HEK293 (cell line): ENCODE data around the gene SPECC1L.

ENCODE experiments used
- BCL11B ChIP-seq: fragments of 450-650 bp; formaldehyde crosslinking; IDR thresholded peaks from 2 replicates; pipeline ENCODE4 v1.5.1; 2016; ENCODE audit warnings: low read depth, missing biosample characterization, missing genetic modification characterization
- GLIS2 ChIP-seq: fragments of 450-650 bp; formaldehyde crosslinking; IDR thresholded peaks from 2 replicates; pipeline ENCODE4 v1.5.1; 2016; ENCODE audit warnings: missing biosample characterization, missing genetic modification characterization
- HOXC10 ChIP-seq: sonication (generic); formaldehyde crosslinking; IDR thresholded peaks from 2 replicates; pipeline ENCODE4 v1.8.1; 2023; ENCODE audit warnings: mild to moderate bottlenecking, missing genetic modification reagents
- RBAK ChIP-seq: fragments of 450-650 bp; formaldehyde crosslinking; IDR thresholded peaks from 2 replicates; pipeline ENCODE4 v1.5.1; 2016; ENCODE audit warnings: missing biosample characterization, missing genetic modification characterization
- ZBTB20 ChIP-seq: fragments of 450-650 bp; formaldehyde crosslinking; IDR thresholded peaks from 2 replicates; pipeline ENCODE4 v1.5.1; 2016; ENCODE audit warnings: missing biosample characterization, missing genetic modification characterization
- ZEB2 ChIP-seq: fragments of 450-650 bp; formaldehyde crosslinking; IDR thresholded peaks from 2 replicates; pipeline ENCODE4 v1.5.1; 2016; ENCODE audit warnings: missing biosample characterization, missing genetic modification characterization
- ZFP3 ChIP-seq: fragments of 450-650 bp; formaldehyde crosslinking; IDR thresholded peaks from 2 replicates; pipeline ENCODE4 v1.5.1; 2016; ENCODE audit warnings: low read depth, missing biosample characterization, missing genetic modification characterization
- ZNF148 ChIP-seq: fragments of 450-650 bp; formaldehyde crosslinking; IDR thresholded peaks from 2 replicates; pipeline ENCODE4 v1.5.0; 2017; ENCODE audit warnings: missing biosample characterization, missing genetic modification characterization, borderline replicate concordance
- ZNF19 ChIP-seq: fragments of 450-650 bp; formaldehyde crosslinking; IDR thresholded peaks from 2 replicates; pipeline ENCODE4; 2016; ENCODE audit warnings: missing biosample characterization, missing genetic modification characterization, low read depth
- ZNF214 ChIP-seq: fragments of 450-650 bp; formaldehyde crosslinking; IDR thresholded peaks from 2 replicates; pipeline ENCODE4 v1.5.1; 2017; ENCODE audit warnings: missing biosample characterization, mild to moderate bottlenecking, missing genetic modification characterization, borderline replicate concordance
- ZNF324 ChIP-seq: fragments of 450-650 bp; formaldehyde crosslinking; IDR thresholded peaks from 2 replicates; pipeline ENCODE4 v1.5.1; 2016; ENCODE audit warnings: missing biosample characterization, missing genetic modification characterization
- ZNF341 ChIP-seq: fragments of 450-650 bp; formaldehyde crosslinking; IDR thresholded peaks from 2 replicates; pipeline ENCODE4; 2016; ENCODE audit warnings: low read depth, missing biosample characterization, missing genetic modification characterization
- ZNF350 ChIP-seq: fragments of 450-650 bp; formaldehyde crosslinking; IDR thresholded peaks from 2 replicates; pipeline ENCODE4 v1.5.0; 2017; ENCODE audit warnings: missing biosample characterization, mild to moderate bottlenecking, missing genetic modification characterization
- ZNF366 ChIP-seq: fragments of 450-650 bp; formaldehyde crosslinking; conservative IDR thresholded peaks from 2 replicates; pipeline ENCODE4 v1.5.1; 2016; ENCODE audit warnings: missing biosample characterization, missing genetic modification characterization
- ZNF433 ChIP-seq: fragments of 450-650 bp; formaldehyde crosslinking; IDR thresholded peaks from 2 replicates; pipeline ENCODE4 v1.5.1; 2016; ENCODE audit warnings: missing biosample characterization, missing genetic modification characterization, low read depth
- ZNF473 ChIP-seq: fragments of 450-650 bp; formaldehyde crosslinking; IDR thresholded peaks from 2 replicates; pipeline ENCODE4 v1.5.1; 2017; ENCODE audit warnings: missing biosample characterization, missing genetic modification characterization
- ZNF510 ChIP-seq: fragments of 450-650 bp; formaldehyde crosslinking; IDR thresholded peaks from 2 replicates; pipeline ENCODE4 v1.5.1; 2018; ENCODE audit warnings: mild to moderate bottlenecking, missing genetic modification characterization, missing biosample characterization; ENCODE audit not compliant: insufficient replicate concordance
- ZNF596 ChIP-seq: fragments of 450-650 bp; IDR thresholded peaks from 2 replicates; pipeline ENCODE4 v1.5.0; 2018; ENCODE audit warnings: missing biosample characterization, mild to moderate bottlenecking, missing genetic modification characterization, moderate library complexity
- ZNF621 ChIP-seq: fragments of 450-650 bp; formaldehyde crosslinking; IDR thresholded peaks from 2 replicates; pipeline ENCODE4 v1.5.1; 2017; ENCODE audit warnings: missing biosample characterization, missing genetic modification characterization
- ZNF624 ChIP-seq: fragments of 450-650 bp; formaldehyde crosslinking; IDR thresholded peaks from 2 replicates; pipeline ENCODE4 v1.5.1; 2017; ENCODE audit warnings: missing biosample characterization, missing genetic modification characterization
- ZNF707 ChIP-seq: fragments of 450-650 bp; formaldehyde crosslinking; IDR thresholded peaks from 2 replicates; pipeline ENCODE4 v1.5.1; 2016; ENCODE audit warnings: missing biosample characterization, missing genetic modification characterization
- ZNF791 ChIP-seq: fragments of 450-650 bp; formaldehyde crosslinking; IDR thresholded peaks from 2 replicates; pipeline ENCODE4 v1.5.1; 2016; ENCODE audit warnings: missing biosample characterization, missing genetic modification characterization
- ZNF792 ChIP-seq: fragments of 450-650 bp; formaldehyde crosslinking; IDR thresholded peaks from 2 replicates; pipeline ENCODE4 v1.5.1; 2016; ENCODE audit warnings: missing biosample characterization, missing genetic modification characterization
- ZSCAN18 ChIP-seq: fragments of 450-650 bp; formaldehyde crosslinking; IDR thresholded peaks from 2 replicates; pipeline ENCODE4 v1.5.1; 2016; ENCODE audit warnings: missing biosample characterization, missing genetic modification characterization
- TF ChIP-seq, protein P1 (sequence below): fragments of 450-650 bp; formaldehyde crosslinking; IDR thresholded peaks from 2 replicates; pipeline ENCODE4 v1.5.1; 2016; ENCODE audit warnings: missing biosample characterization, missing genetic modification characterization
- TF ChIP-seq, protein P2 (sequence below): fragments of 450-650 bp; formaldehyde crosslinking; IDR thresholded peaks from 2 replicates; pipeline ENCODE4 v1.5.1; 2017; ENCODE audit warnings: missing biosample characterization, missing genetic modification characterization
- TF ChIP-seq, protein P3 (sequence below): fragments of 450-650 bp; formaldehyde crosslinking; IDR thresholded peaks from 2 replicates; pipeline ENCODE4 v1.5.1; 2016; ENCODE audit warnings: missing biosample characterization, missing genetic modification characterization

The SPECC1L gene

GRCh38 chr22:24402460-24403192 lies 132.0 kb downstream of the SPECC1L start (continued):
- TF ChIP-seq, protein P1, sequence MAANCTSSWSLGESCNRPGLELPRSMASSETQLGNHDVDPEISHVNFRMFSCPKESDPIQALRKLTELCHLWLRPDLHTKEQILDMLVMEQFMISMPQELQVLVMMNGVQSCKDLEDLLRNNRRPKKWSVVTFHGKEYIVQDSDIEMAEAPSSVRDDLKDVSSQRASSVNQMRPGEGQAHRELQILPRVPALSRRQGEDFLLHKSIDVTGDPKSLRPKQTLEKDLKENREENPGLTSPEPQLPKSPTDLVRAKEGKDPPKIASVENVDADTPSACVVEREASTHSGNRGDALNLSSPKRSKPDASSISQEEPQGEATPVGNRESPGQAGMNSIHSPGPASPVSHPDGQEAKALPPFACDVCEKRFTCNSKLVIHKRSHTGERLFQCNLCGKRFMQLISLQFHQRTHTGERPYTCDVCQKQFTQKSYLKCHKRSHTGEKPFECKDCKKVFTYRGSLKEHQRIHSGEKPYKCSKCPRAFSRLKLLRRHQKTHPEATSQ (tag by site-specific recombination): no peak
- TF ChIP-seq ZNF473 (tag by site-specific recombination) (no peak), ZNF324 (peak; percentile 52; the same call in 1 of the 2 replicates), ZNF596 (tag by site-specific recombination) (no peak), ZNF624 (tag by site-specific recombination) (no peak), ZSCAN18 (tag by site-specific recombination) (no peak), ZNF148 (tag by site-specific recombination) (no peak), ZNF621 (tag by site-specific recombination) (no peak), ZBTB20 (no peak), ZNF19 (tag by site-specific recombination) (no peak), ZNF792 (tag by site-specific recombination) (no peak), BCL11B (tag by site-specific recombination) (no peak), ZNF341 (tag by site-specific recombination) (no peak), ZFP3 (tag by site-specific recombination) (no peak), ZNF791 (tag by site-specific recombination) (no peak), ZNF366 (tag by site-specific recombination) (peak; percentile 81; the same call in 1 of the 2 replicates), ZNF707 (no peak), ZNF214 (tag by site-specific recombination) (no peak), RBAK (tag by site-specific recombination) (no peak), HOXC10 (CRISPR knock-in tag) (no peak), ZNF433 (no peak), ZNF350 (tag by site-specific recombination) (no peak), ZEB2 (tag by site-specific recombination) (peak; percentile 88), GLIS2 (tag by site-specific recombination) (no peak; the same call in 1 of the 2 replicates), ZNF510 (tag by site-specific recombination) (no peak)
- TF ChIP-seq, protein P2, sequence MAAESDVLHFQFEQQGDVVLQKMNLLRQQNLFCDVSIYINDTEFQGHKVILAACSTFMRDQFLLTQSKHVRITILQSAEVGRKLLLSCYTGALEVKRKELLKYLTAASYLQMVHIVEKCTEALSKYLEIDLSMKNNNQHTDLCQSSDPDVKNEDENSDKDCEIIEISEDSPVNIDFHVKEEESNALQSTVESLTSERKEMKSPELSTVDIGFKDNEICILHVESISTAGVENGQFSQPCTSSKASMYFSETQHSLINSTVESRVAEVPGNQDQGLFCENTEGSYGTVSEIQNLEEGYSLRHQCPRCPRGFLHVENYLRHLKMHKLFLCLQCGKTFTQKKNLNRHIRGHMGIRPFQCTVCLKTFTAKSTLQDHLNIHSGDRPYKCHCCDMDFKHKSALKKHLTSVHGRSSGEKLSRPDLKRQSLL (tag by site-specific recombination): no peak
- TF ChIP-seq, protein P3, sequence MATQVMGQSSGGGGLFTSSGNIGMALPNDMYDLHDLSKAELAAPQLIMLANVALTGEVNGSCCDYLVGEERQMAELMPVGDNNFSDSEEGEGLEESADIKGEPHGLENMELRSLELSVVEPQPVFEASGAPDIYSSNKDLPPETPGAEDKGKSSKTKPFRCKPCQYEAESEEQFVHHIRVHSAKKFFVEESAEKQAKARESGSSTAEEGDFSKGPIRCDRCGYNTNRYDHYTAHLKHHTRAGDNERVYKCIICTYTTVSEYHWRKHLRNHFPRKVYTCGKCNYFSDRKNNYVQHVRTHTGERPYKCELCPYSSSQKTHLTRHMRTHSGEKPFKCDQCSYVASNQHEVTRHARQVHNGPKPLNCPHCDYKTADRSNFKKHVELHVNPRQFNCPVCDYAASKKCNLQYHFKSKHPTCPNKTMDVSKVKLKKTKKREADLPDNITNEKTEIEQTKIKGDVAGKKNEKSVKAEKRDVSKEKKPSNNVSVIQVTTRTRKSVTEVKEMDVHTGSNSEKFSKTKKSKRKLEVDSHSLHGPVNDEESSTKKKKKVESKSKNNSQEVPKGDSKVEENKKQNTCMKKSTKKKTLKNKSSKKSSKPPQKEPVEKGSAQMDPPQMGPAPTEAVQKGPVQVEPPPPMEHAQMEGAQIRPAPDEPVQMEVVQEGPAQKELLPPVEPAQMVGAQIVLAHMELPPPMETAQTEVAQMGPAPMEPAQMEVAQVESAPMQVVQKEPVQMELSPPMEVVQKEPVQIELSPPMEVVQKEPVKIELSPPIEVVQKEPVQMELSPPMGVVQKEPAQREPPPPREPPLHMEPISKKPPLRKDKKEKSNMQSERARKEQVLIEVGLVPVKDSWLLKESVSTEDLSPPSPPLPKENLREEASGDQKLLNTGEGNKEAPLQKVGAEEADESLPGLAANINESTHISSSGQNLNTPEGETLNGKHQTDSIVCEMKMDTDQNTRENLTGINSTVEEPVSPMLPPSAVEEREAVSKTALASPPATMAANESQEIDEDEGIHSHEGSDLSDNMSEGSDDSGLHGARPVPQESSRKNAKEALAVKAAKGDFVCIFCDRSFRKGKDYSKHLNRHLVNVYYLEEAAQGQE (tag by site-specific recombination): peak; percentile 60
